Small intestine (tissue), 4 donors: ENCODE data around the gene AOPEP. TPM values are rescaled to one million over a fixed set of nuclear protein-coding genes. Genes with fewer than 3 reads are reported as not detected.

Source experiments
- polyA plus RNA-seq, 4 donors: library from polyadenylated mRNA; stranded (reverse) in 3 of 4; unstranded in 1 of 4; fragments of 200-250 nt in 3 of 4; fragments of 120-200 nt in 1 of 4; gene quantifications; one replicate each; pipeline versions ENCODE4 v1.2.1 to v1.2.3, GENCODE V29; 2013
- donor health status: healthy with polysubstance abuse.
- donor health status: Bipolar disorder and iron deficiency.
- donor health status: healthy.

Gene AOPEP
- polyA plus RNA-seq, 4 donors = 26.3 to 34.7 (median 28.4) TPM

Other genes starting within 250 kb of the AOPEP start
- 1 to 10 TPM in 1 of 4 donors, under 1 TPM in 3; 0.42 to 2.0 (median 0.58) TPM for gene PCAT7, start 171.6 kb upstream of the AOPEP start, polyA plus RNA-seq
- gene FBP2, start 132.9 kb upstream of the AOPEP start, polyA plus RNA-seq = 1 to 10 TPM in 2 of 4 donors, under 1 TPM in 1, not detected in 1; 0.24 to 1.9 (median 1.1) TPM
- 1,000 to 10,000 TPM in 1 of 4 donors, 100 to 1,000 TPM in 3; 113 to 1,158 (median 352) TPM for gene FBP1, start 87.2 kb upstream of the AOPEP start, polyA plus RNA-seq